Transverse colon (tissue), 4 donors: ENCODE results near the gene C19orf25.

Source experiments
- CTCF ChIP-seq, 5 experiments: fragments of 200-600 bp in 3 of 5; fragments of 450-650 bp in 2 of 5; sonication (generic) in 3 of 5; IDR thresholded peaks; 1 replicate in 2 of 5; 2 replicates in 3 of 5; pipeline ENCODE4 v1.5.1; 2016 to 2017; ENCODE audit warnings: antibody characterized with exemption in 5 of 5, inconsistent platforms in 3 of 5, mild to moderate bottlenecking in 2 of 5, moderate library complexity in 1 of 5
- POLR2AphosphoS5 ChIP-seq, 3 donors: sonication (generic); formaldehyde crosslinking; IDR thresholded peaks; one replicate each; pipeline ENCODE4 v1.6.1; 2016; ENCODE audit warnings: antibody characterized with exemption in 3 of 3

GRCh38 chr19:1472231-1473084 is 6.6 kb downstream of the C19orf25 start:
- TF ChIP-seq POLR2AphosphoS5 (IDR thresholded peaks at IDR 0.05) (no peak), CTCF (IDR thresholded peaks at IDR 0.05) (no peak)
